K562 (cell line): ENCODE data around the gene COA6. TPM values are rescaled to one million over a fixed set of nuclear protein-coding genes. Genes with fewer than 3 reads are reported as not detected.

Experiments used
- ATAC-seq: fragments of 200-7000 bp; cut with Tn5 transposase; 3 replicates; pipeline ENCODE4 v1.9.1; 2020; ENCODE audit warnings: moderate library complexity
- BruUV-seq: library from RNA; stranded (reverse); fragments of 400-500 nt; replicated peaks from 2 replicates; lab custom pipeline; 2021; lab: Mats Ljungman, UMichigan
- CTCF ChIA-PET: fragments of 300-600 bp; formaldehyde crosslinking; extraction: SDS; loops from one replicate; lab custom pipeline; 2021; ENCODE audit warnings: low intra/inter-chr PET ratio; lab: Yijun Ruan, JAX
- POLR2A ChIA-PET: fragments of 300-600, 350-650 bp; sonication (Branson Sonifier 250); formaldehyde crosslinking; extraction: SDS; loops from one replicate; lab custom pipeline; 2021; ENCODE audit warnings: antibody characterized with exemption, inconsistent platforms; lab: Yijun Ruan, JAX
- DNase-seq, 4 experiments: peaks; one replicate each; pipeline versions ENCODE4 v3.0.0 to v3.0.0-alpha.2; 2011 to 2018; ENCODE audit warnings: low spot score in 3 of 4, mixed read lengths in 3 of 4; ENCODE audit errors: extremely low read depth in 1 of 4
- FAIRE-seq: peaks from 2 replicates; lab custom pipeline; 2011; peaks lifted over from hg19 to GRCh38; lab: Jason Lieb, UNC
- H2AFZ ChIP-seq: 2 replicates; pipeline ENCODE4 v1.6.0; 2011; ENCODE audit warnings: low read depth, low read length, control low read depth, inconsistent platforms
- H3K27ac ChIP-seq: fragments of 200-600 bp; 3 replicates; pipeline ENCODE4 v1.8.0; 2011; ENCODE audit warnings: low read depth, mild to moderate bottlenecking, control low read depth, inconsistent platforms, low read length, moderate library complexity, mixed read lengths; ENCODE audit errors: extremely low read depth
- H3K27me3 ChIP-seq, 2 experiments: fragments of 300-600 bp in 1 of 2; 2 replicates in 1 of 2; 3 replicates in 1 of 2; pipeline versions ENCODE4 v1.6.0 to v1.8.0; 2011; ENCODE audit warnings: inconsistent platforms in 2 of 2, low read length in 2 of 2, mild to moderate bottlenecking in 1 of 2, mixed read lengths in 1 of 2, moderate library complexity in 1 of 2; ENCODE audit not compliant: control insufficient read depth in 2 of 2, insufficient read depth in 2 of 2
- H3K36me3 ChIP-seq: fragments of 300-600 bp; 3 replicates; pipeline ENCODE4 v1.8.0; 2011; ENCODE audit warnings: mild to moderate bottlenecking, low read length, inconsistent platforms; ENCODE audit not compliant: control insufficient read depth, insufficient read depth
- H3K4me1 ChIP-seq, 2 experiments: fragments of 200-600 bp in 1 of 2; replicated peaks in 1 of 2; 2 replicates in 1 of 2; 3 replicates in 1 of 2; pipeline versions ENCODE4 v1.5.1 to v1.8.0; 2011; ENCODE audit warnings: inconsistent platforms in 2 of 2, low read length in 2 of 2, mild to moderate bottlenecking in 1 of 2, mixed read lengths in 1 of 2, moderate library complexity in 1 of 2; ENCODE audit not compliant: control insufficient read depth in 2 of 2, insufficient read depth in 2 of 2
- H3K4me2 ChIP-seq: 2 replicates; pipeline ENCODE4 v1.6.1; 2011; ENCODE audit warnings: low read length, control low read depth, inconsistent platforms, mixed read lengths; ENCODE audit not compliant: insufficient read depth
- H3K4me3 ChIP-seq: fragments of 200-600 bp; sonication (generic), shearing (Covaris generic); 2 replicates; pipeline ENCODE4 v1.5.1; 2016; ENCODE audit warnings: control low read depth, inconsistent platforms
- H3K79me2 ChIP-seq: fragments of 200-600 bp; 3 replicates; pipeline ENCODE4 v1.8.0; 2011; ENCODE audit warnings: low read length, inconsistent platforms; ENCODE audit not compliant: control insufficient read depth, insufficient read depth
- H3K9ac ChIP-seq, 2 experiments: 2 replicates each; pipeline versions ENCODE4 v1.6.0 to v1.6.1; 2011; ENCODE audit warnings: low read depth in 2 of 2, low read length in 2 of 2, control low read depth in 1 of 2, inconsistent platforms in 1 of 2, mild to moderate bottlenecking in 1 of 2, mixed read lengths in 1 of 2; ENCODE audit not compliant: insufficient read depth in 1 of 2
- H3K9me1 ChIP-seq: one replicate; pipeline ENCODE4 v1.6.0; 2011; ENCODE audit warnings: inconsistent platforms, mild to moderate bottlenecking, low read length, moderate library complexity; ENCODE audit not compliant: control insufficient read depth, insufficient read depth
- H3K9me3 ChIP-seq: replicated peaks from 2 replicates; pipeline ENCODE4 v1.5.1; 2011; ENCODE audit warnings: low read depth, low read length, inconsistent platforms; ENCODE audit not compliant: control insufficient read depth, insufficient read depth
- H4K20me1 ChIP-seq: replicated peaks from 2 replicates; pipeline ENCODE4 v1.6.1; 2011; ENCODE audit warnings: low read length, inconsistent platforms, mixed read lengths; ENCODE audit not compliant: control insufficient read depth, insufficient read depth
- E2F8 ChIP-seq: fragments of 450-650 bp; IDR thresholded peaks from 2 replicates; pipeline ENCODE4 v1.7.1; 2018; ENCODE audit warnings: mild to moderate bottlenecking, low read depth; ENCODE audit not compliant: partially characterized antibody
- FOXA3 ChIP-seq, 2 experiments: fragments of 450-650 bp in 1 of 2; sonication (generic) in 1 of 2; formaldehyde crosslinking; IDR thresholded peaks in 1 of 2; conservative IDR thresholded peaks in 1 of 2; 2 replicates each; pipeline versions ENCODE4 v1.4.0 to v1.8.0; 2020 to 2022; ENCODE audit warnings: mild to moderate bottlenecking in 2 of 2, missing genetic modification reagents in 1 of 2
- HDAC1 ChIP-seq, 2 experiments: fragments of 450-650 bp; IDR thresholded peaks; 2 replicates each; pipeline ENCODE4 v1.6.1; 2016 to 2017; ENCODE audit warnings: inconsistent platforms in 1 of 2, mild to moderate bottlenecking in 1 of 2, moderate library complexity in 1 of 2
- IRF2 ChIP-seq: sonication (generic); formaldehyde crosslinking; IDR thresholded peaks from 2 replicates; pipeline ENCODE4 v1.8.1; 2022; ENCODE audit warnings: mild to moderate bottlenecking, missing genetic modification reagents
- MYNN ChIP-seq, 2 experiments: sonication (generic); formaldehyde crosslinking in 1 of 2; IDR thresholded peaks; 2 replicates each; pipeline versions ENCODE4 v1.5.0 to v1.6.1; 2016 to 2020; ENCODE audit warnings: antibody characterized with exemption in 1 of 2, missing genetic modification reagents in 1 of 2
- NFE2 ChIP-seq: IDR thresholded peaks from 2 replicates; pipeline ENCODE4 v1.6.1; 2014; ENCODE audit warnings: antibody characterized with exemption, low read depth
- PHB2 ChIP-seq: fragments of 450-650 bp; IDR thresholded peaks from 2 replicates; pipeline ENCODE4 v1.6.1; 2017; ENCODE audit warnings: low read depth
- PHF20 ChIP-seq: fragments of 450-650 bp; IDR thresholded peaks from 2 replicates; pipeline ENCODE4 v1.6.1; 2018; ENCODE audit not compliant: partially characterized antibody
- PHTF2 ChIP-seq: fragments of 250-450 bp; sonication (Bioruptor Pico); IDR thresholded peaks from 2 replicates; pipeline ENCODE4 v1.5.0; 2021; ENCODE audit warnings: mild to moderate bottlenecking
- POU5F1 ChIP-seq: fragments of 150-350 bp; IDR thresholded peaks from 2 replicates; pipeline ENCODE4 v1.6.1; 2014; ENCODE audit warnings: borderline replicate concordance, low read length, low read depth, mild to moderate bottlenecking; ENCODE audit not compliant: partially characterized antibody
- RAD21 ChIP-seq, 2 experiments: fragments of 250-450 bp in 1 of 2; fragments of 450-650 bp in 1 of 2; sonication (Bioruptor Pico) in 1 of 2; formaldehyde crosslinking in 1 of 2; IDR thresholded peaks in 1 of 2; conservative IDR thresholded peaks in 1 of 2; 2 replicates each; pipeline versions ENCODE4 v1.4.0 to v1.8.0; 2020 to 2022; ENCODE audit warnings: mild to moderate bottlenecking in 2 of 2, moderate library complexity in 1 of 2
- SRSF7 ChIP-seq: fragments of 200-400 bp; formaldehyde crosslinking; optimal IDR thresholded peaks from 2 replicates; pipeline ENCODE3; 2017; ENCODE audit warnings: mild to moderate bottlenecking, low read depth, low read length
- STAT6 ChIP-seq: sonication (generic); formaldehyde crosslinking; IDR thresholded peaks from 2 replicates; pipeline ENCODE4 v1.8.1; 2023; ENCODE audit warnings: mild to moderate bottlenecking, missing genetic modification reagents
- XRCC3 ChIP-seq: fragments of 450-650 bp; IDR thresholded peaks from 2 replicates; pipeline ENCODE4 v1.6.1; 2017; ENCODE audit warnings: mild to moderate bottlenecking, moderate library complexity
- ZBTB1 ChIP-seq: sonication (generic); formaldehyde crosslinking; IDR thresholded peaks from 2 replicates; pipeline ENCODE4 v1.8.1; 2023; ENCODE audit warnings: missing genetic modification reagents, low read depth, mild to moderate bottlenecking, borderline replicate concordance
- ZNF561 ChIP-seq: fragments of 450-650 bp; formaldehyde crosslinking; conservative IDR thresholded peaks from 2 replicates; pipeline ENCODE4 v1.4.0; 2020; ENCODE audit warnings: mild to moderate bottlenecking, moderate library complexity
- WGBS: fragments of 100-300 bp; shearing (Covaris generic); methylation state at CpG from one replicate; pipeline ENCODE4 v1.1.6; 2016; ENCODE audit warnings: low coverage, mixed read lengths; ENCODE audit not compliant: insufficient coverage; ENCODE audit errors: missing lambda C conversion rate; 5-methylcytosine and 5-hydroxymethylcytosine counted together
- in situ Hi-C: fragments of 300-500 bp; cut with MboI; formaldehyde crosslinking; loops from 4 replicates; pipeline ENCODE4 v1.15.0; 2018; ENCODE audit warnings: inconsistent platforms, mixed read lengths
- intact Hi-C: fragments of 100-400 bp; cut with micrococcal nuclease; formaldehyde crosslinking; loops from 2 replicates; pipeline ENCODE4 v1.14.2; 2022
- polyA plus RNA-seq, 8 experiments: library from polyadenylated mRNA; depleted of rRNA in 4 of 8; stranded (reverse) in 5 of 8; unstranded in 3 of 8; fragments of >200 nt; fragmentation: Nextera tagmentation in 2 of 8; fragmentation: Illumina TruSeq in 1 of 8; extraction: Ambion mirVana in 2 of 8; extraction: Trizol in 1 of 8; gene quantifications; 2 replicates each; pipeline versions ENCODE4 v1.2.1 to v1.2.3, GENCODE V29; 2011 to 2014; ENCODE audit warnings: inconsistent platforms in 1 of 8, missing spikeins in 1 of 8
- total RNA-seq, 7 experiments: library from RNA; depleted of rRNA in 6 of 7; stranded (reverse); fragments of >200 nt in 6 of 7; fragmentation: Illumina TruSeq in 2 of 7; extraction: Trizol in 2 of 7; gene quantifications; 2 replicates each; pipeline versions ENCODE4 v1.2.1 to v1.2.3, GENCODE V29; 2011 to 2021; ENCODE audit warnings: low replicate concordance in 1 of 7

Gene COA6
- total and polyA plus RNA-seq, 9 of the 15 experiments (the other 6 are each of a cell fraction or from before 2014, with no cell fraction given), result 77.7 to 187 (median 134) TPM

GRCh38 chr1:234368320-234369032 lies 4.8 kb upstream of the COA6 start:
- Histone ChIP-seq H3K4me1 (peaks cover 5 to 28% of the 10 kb centered on the region in 2 experiments), H3K9ac (no peak overlapping the region; a peak in 2 of 4 replicates), H3K9me1 (no peaks in the 10 kb centered on the region), H3K36me3 (no peaks in the 10 kb centered on the region; the same call in 2 of the 3 replicates), H3K27me3 (no peaks in the 10 kb centered on the region), H3K27ac (no peak overlapping the region), H4K20me1 (no peaks in the 10 kb centered on the region), H3K4me2 (peak overlapping the region; percentile 2; the same call in 1 of the 2 replicates), H3K9me3 (no peaks in the 10 kb centered on the region), H2AFZ (peak overlapping the region; percentile 90), H3K79me2 (peaks cover 20% of the 10 kb centered on the region), H3K4me3 (no peak overlapping the region)
- in situ Hi-C loops (no loop called here), intact Hi-C loops (no loop called here)
- DNase-seq (peak in 2 of 4 experiments; percentile 32 to 48), FAIRE-seq (no peak), ATAC-seq (peak; percentile 9)
- no TSS peak for BruUV-seq
- WGBS, result 44% methylated on average over 12 of the region's 12 CpGs
- CTCF ChIA-PET, result interaction anchor here (0.7 kb wide), 1 partner anchor 723 kb away, joined by 3 read pairs; no protein-coding TSS in a partner anchor
- POLR2A ChIA-PET, result no interaction called here
- TF ChIP-seq ZBTB1 (CRISPR knock-in tag), result no peak
- no peak for TF ChIP-seq IRF2 (CRISPR knock-in tag)
- no peak for TF ChIP-seq PHTF2
- peak; percentile 19 for TF ChIP-seq POU5F1
- TF ChIP-seq STAT6, result 0 out of 2 replicates have a peak, but pooled peaks have one; percentile 55
- no peak for TF ChIP-seq NFE2
- TF ChIP-seq PHB2, result 0 out of 2 replicates have a peak, but pooled peaks have one; percentile 18
- TF ChIP-seq SRSF7, result no peak
- TF ChIP-seq ZNF561 (CRISPR knock-in tag), result no peak
- TF ChIP-seq PHF20, result peak; percentile 25
- TF ChIP-seq HDAC1 (IDR thresholded peaks at IDR 0.05), result 0 out of 4 replicates have a peak, but pooled peaks of 1 of the 2 experiments have one; percentile 20
- TF ChIP-seq MYNN (IDR thresholded peaks at IDR 0.05), result 0 out of 2 replicates have a peak, but pooled peaks have one; percentile 24
- no peak for TF ChIP-seq MYNN (CRISPR knock-in tag; IDR thresholded peaks at IDR 0.05)
- TF ChIP-seq RAD21 (CRISPR knock-in tag; conservative IDR thresholded peaks at IDR 0.05 in 1 of 2, IDR thresholded peaks at IDR 0.05 in 1 of 2), result peak; percentile 47 to 62
- no peak for TF ChIP-seq E2F8
- no peak for TF ChIP-seq XRCC3
- TF ChIP-seq FOXA3 (CRISPR knock-in tag; conservative IDR thresholded peaks at IDR 0.05 in 1 of 2, IDR thresholded peaks at IDR 0.05 in 1 of 2), result no peak
